HUES48 (cell line): ENCODE data around the gene DOCK2.

Source experiments
- H3K27ac ChIP-seq: one replicate; pipeline ENCODE4 v1.7.0; 2013; ENCODE audit warnings: low read depth, low read length, inconsistent platforms
- H3K27me3 ChIP-seq: 2 replicates; pipeline ENCODE4 v1.6.1; 2013; ENCODE audit warnings: mild to moderate bottlenecking, low read length; ENCODE audit not compliant: control insufficient read depth, insufficient read depth
- H3K36me3 ChIP-seq: 2 replicates; pipeline ENCODE4 v1.6.1; 2013; ENCODE audit warnings: low read length; ENCODE audit not compliant: control insufficient read depth, insufficient read depth
- H3K4me1 ChIP-seq: 2 replicates; pipeline ENCODE4 v1.6.1; 2013; ENCODE audit warnings: mild to moderate bottlenecking, low read length; ENCODE audit not compliant: control insufficient read depth, insufficient read depth
- H3K4me3 ChIP-seq: 2 replicates; pipeline ENCODE4 v1.5.1; 2013; ENCODE audit warnings: mild to moderate bottlenecking, low read depth, low read length
- H3K9ac ChIP-seq: 2 replicates; pipeline ENCODE4 v1.6.1; 2013; ENCODE audit warnings: mild to moderate bottlenecking, low read depth, low read length, moderate library complexity
- H3K9me3 ChIP-seq: 2 replicates; pipeline ENCODE4 v1.6.1; 2013; ENCODE audit warnings: low read length; ENCODE audit not compliant: control insufficient read depth, insufficient read depth

The DOCK2 gene

DNA sequence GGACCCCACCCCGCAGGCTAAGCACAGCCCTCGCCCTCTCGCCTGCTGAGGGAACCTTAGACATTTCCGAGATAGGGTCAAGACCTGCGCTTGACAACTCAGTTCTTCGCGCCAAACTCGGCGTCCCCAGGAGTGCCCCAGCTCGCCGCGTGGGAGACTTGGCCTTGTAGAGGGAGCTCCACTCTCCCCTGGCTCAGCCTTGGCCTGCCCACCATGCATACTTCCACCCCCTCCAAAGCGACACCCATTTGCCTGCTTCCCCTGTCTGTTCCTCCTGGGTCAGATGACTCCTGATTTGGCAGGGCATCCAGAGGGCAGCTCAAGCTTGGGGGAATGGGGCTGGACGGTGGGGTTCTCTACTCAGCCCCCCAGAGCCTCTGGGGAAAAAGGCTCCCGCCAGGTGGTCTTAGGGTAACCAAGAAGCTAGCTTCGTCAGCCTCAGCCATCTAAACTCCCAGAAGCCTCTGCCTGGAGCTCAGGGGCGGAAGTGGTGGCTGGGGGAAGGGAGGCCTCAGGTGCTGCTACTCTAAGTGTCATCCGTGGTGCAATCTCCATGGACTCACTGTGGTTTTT, 560 bp downstream of the DOCK2 start:
- H3K4me3 ChIP-seq: peak overlapping the region; percentile 74
- H3K27me3 ChIP-seq: peaks cover 22% of the 10 kb centered on the region
- H3K9ac ChIP-seq: no peak overlapping the region
- peaks cover 16% of the 10 kb centered on the region for H3K4me1 ChIP-seq
- no peaks in the 10 kb centered on the region for H3K36me3 ChIP-seq
- no peak overlapping the region for H3K27ac ChIP-seq
- H3K9me3 ChIP-seq: no peaks in the 10 kb centered on the region

DNA sequence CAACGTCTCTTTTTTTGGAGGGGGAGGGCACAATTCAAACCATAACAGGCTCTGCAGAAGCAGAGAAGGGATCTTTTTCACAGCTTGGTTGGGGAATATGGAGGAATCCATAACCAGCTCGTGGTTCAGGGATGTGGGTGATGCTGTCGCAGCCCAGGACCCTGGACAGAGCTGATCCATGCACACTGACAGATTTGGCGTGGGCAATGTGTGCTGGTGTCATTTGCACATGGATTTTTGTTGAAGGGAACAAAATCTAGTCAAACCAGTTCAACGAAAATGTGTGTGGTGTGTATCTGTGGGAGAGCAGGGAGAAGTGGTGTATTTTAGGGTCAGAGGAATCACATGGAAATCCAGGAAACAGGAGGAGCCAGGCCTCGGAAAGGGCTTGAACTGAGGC, 4.2 kb downstream of the DOCK2 start:
- H3K4me3 ChIP-seq: no peak overlapping the region
- no peaks in the 10 kb centered on the region for H3K9me3 ChIP-seq
- H3K27me3 ChIP-seq: peaks cover 18% of the 10 kb centered on the region
- H3K4me1 ChIP-seq: peaks cover 16% of the 10 kb centered on the region
- no peak overlapping the region for H3K27ac ChIP-seq
- no peaks in the 10 kb centered on the region for H3K36me3 ChIP-seq
- H3K9ac ChIP-seq: no peak overlapping the region

DNA sequence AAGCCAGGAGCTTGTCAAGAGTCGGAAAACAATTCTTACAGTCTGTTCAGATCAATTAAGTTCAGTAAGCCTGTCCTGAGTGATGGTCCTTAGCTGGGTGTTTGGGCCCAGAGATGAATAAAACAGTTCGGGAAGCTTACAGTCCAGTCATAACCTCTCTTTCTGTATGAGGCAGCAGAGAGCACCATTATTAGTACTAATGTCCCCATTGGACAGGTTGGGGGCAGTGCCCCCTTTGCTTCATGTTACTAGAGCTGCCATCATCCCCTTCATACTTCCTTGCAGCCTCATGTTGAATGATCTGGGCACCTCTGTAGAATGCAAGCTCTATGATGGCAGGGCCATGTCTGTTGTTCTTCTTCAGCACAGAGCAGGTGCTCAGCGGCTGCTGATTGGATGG, 9.8 kb downstream of the DOCK2 start:
- H3K36me3 ChIP-seq: no peaks in the 10 kb centered on the region
- no peaks in the 10 kb centered on the region for H3K27me3 ChIP-seq
- H3K27ac ChIP-seq: no peak overlapping the region
- peaks cover 10% of the 10 kb centered on the region for H3K4me1 ChIP-seq
- no peak overlapping the region for H3K4me3 ChIP-seq
- H3K9ac ChIP-seq: no peak overlapping the region
- H3K9me3 ChIP-seq: no peaks in the 10 kb centered on the region

DNA sequence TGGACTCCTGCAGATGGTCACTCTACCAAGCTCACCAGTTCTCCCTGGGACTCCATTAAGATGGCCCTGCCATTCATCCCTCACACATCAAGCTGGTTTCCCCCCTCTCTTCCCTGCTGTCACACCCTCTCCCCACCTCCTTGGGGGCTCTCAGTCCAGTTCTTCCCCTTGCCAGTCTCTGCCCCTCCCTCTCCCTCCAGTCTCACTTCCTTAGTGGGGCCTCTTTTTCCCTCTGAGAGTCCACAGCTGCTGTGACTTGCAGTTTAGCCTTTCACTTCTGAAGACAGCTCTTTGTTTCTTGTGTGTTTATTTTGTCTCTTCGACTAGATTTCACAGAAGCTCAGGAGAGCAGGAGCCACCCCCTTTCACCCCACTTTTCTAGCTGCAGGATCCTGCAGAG, 10.5 kb downstream of the DOCK2 start:
- no peaks in the 10 kb centered on the region for H3K36me3 ChIP-seq
- H3K9me3 ChIP-seq: no peaks in the 10 kb centered on the region
- peaks cover 9% of the 10 kb centered on the region; the same call in 1 of the 2 replicates for H3K4me1 ChIP-seq
- H3K27me3 ChIP-seq: no peaks in the 10 kb centered on the region
- no peak overlapping the region for H3K9ac ChIP-seq
- no peak overlapping the region for H3K4me3 ChIP-seq
- no peak overlapping the region for H3K27ac ChIP-seq

DNA sequence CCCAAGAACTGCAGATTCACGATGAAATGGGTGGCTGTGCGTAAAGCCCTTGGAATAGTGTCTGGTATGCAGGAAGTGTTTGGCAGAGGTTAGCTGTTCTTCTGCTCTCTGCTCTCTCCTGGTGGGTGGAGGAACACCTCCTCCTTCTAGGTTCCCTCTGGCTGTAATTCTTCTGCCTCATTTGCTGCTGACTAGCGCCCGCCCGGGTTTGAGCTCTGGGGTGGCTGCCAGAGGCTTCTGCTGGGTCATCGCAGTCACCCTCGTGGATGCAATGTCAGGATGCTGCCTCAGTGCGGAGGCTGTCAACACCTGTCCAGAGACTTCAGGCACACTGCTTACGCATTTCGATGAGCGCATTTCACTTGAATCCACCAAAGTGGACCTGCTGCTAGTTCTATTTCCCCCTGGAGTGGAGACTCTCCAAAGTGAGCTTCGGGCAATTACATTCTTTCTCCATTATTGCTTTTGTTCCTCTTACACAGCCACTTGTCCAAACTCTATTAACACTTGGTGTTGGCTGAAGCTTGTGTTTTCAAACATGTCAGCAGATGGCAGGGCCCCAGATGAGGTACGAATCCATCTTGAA, 11.7 kb downstream of the DOCK2 start:
- Histone ChIP-seq H3K27me3 (no peaks in the 10 kb centered on the region), H3K4me3 (no peak overlapping the region), H3K9me3 (no peaks in the 10 kb centered on the region), H3K9ac (no peak overlapping the region), H3K36me3 (no peaks in the 10 kb centered on the region), H3K4me1 (peaks cover 9% of the 10 kb centered on the region; the same call in 1 of the 2 replicates), H3K27ac (no peak overlapping the region)

DNA sequence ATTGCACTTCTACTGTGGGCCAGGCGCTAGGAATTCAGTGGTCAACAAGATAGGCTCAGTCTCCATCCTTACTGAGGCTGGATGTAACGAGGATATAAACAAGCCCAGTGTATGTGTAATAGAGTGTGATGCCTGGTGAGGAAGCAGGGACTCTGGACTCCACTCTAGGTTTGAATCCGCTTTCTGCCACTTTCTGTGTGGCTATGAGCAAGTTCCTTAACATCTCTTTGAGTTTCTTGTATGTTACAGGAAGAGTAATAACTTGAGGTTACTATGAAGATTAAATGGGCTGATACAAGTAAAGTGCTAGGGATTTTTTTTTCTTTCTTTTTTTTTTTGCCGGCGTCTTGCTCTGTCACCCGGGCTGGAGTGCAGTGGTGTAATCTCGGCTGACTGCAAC, 12.4 kb downstream of the DOCK2 start:
- Histone ChIP-seq H3K36me3 (no peaks in the 10 kb centered on the region), H3K4me3 (no peak overlapping the region), H3K4me1 (peaks cover 9% of the 10 kb centered on the region; the same call in 1 of the 2 replicates), H3K9ac (no peak overlapping the region), H3K27me3 (no peaks in the 10 kb centered on the region), H3K9me3 (no peaks in the 10 kb centered on the region), H3K27ac (no peak overlapping the region)

DNA sequence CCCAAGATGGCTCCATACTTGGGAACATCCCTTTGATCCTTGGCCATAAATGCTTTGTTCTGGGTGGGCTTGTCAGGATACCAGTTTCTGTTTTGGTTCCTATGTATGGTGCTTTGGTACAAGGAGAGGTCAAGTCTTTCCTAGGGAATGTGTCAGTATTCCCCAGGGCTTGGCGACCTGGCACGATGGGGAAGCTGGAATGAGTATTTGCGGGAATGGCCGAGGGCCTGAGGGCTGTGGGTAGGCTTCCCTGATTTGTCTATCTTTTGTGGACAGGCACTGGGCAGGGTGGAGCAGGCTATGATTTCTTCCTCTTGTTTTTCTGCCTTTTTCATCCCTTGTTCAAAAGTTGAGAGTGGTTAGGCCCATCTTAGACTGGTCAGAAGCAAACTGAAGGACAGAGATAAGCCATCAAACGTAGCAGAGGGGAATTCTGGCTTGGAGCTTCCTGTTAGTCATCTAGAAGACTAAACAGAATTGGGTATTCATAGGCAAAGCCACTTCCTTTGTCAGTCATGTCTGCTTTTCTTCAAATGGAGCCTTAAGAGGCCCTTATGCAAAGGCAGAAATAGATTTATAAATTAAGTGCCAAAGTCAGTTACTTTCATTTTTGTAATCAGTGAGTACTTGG, 13.7 kb downstream of the DOCK2 start:
- H3K4me1 ChIP-seq: peaks cover 9% of the 10 kb centered on the region; the same call in 1 of the 2 replicates
- no peaks in the 10 kb centered on the region for H3K27me3 ChIP-seq
- H3K4me3 ChIP-seq: no peak overlapping the region
- H3K36me3 ChIP-seq: no peaks in the 10 kb centered on the region
- H3K9me3 ChIP-seq: no peaks in the 10 kb centered on the region
- no peak overlapping the region for H3K9ac ChIP-seq
- no peak overlapping the region for H3K27ac ChIP-seq

DNA sequence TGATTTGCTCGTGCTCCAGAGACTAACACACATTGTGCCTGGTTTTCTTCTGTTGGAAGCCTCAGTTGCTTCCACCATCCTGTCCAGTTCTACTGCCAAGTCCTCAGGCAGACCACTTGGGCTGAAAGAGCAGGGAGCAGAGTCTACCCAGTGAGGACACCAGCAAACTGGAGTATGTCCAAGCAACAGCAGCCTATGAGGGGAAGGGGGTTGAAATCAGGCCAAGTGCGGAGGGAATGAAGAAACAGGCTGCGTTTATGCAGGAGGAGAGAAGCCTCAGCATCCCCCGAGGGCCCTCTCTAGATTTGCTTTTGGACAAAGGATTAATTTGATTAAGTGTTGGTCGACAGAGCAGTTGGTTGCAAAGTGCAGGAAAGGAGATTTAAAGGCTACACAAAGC, 14.5 kb downstream of the DOCK2 start:
- Histone ChIP-seq H3K36me3 (no peaks in the 10 kb centered on the region), H3K27me3 (no peaks in the 10 kb centered on the region), H3K4me1 (peaks cover 9% of the 10 kb centered on the region; the same call in 1 of the 2 replicates), H3K27ac (no peak overlapping the region), H3K4me3 (no peak overlapping the region), H3K9me3 (no peaks in the 10 kb centered on the region), H3K9ac (no peak overlapping the region)

DNA sequence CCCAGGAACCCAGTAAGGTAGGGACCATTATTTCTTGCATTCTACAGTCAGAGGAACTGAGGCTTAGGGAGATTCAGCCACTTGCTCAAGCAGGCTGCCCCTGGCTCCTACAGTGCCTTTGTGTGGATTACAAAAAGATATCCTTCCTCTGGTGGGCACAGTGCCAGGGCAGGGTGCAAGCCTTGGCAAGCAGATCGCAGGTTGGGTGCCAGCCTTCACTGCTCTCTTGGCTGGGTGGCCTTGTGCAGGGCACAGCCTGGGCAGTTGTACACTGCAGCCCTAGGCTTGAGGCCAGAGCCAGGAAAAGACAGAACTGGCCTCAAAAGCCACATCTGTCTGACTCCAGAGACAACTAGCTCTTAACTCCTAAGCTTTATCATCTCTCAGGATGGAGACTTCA, 15.0 kb downstream of the DOCK2 start:
- Histone ChIP-seq H3K4me3 (no peak overlapping the region), H3K9me3 (no peaks in the 10 kb centered on the region), H3K36me3 (no peaks in the 10 kb centered on the region), H3K27ac (no peak overlapping the region), H3K27me3 (no peaks in the 10 kb centered on the region), H3K9ac (no peak overlapping the region), H3K4me1 (peaks cover 9% of the 10 kb centered on the region; the same call in 1 of the 2 replicates)

DNA sequence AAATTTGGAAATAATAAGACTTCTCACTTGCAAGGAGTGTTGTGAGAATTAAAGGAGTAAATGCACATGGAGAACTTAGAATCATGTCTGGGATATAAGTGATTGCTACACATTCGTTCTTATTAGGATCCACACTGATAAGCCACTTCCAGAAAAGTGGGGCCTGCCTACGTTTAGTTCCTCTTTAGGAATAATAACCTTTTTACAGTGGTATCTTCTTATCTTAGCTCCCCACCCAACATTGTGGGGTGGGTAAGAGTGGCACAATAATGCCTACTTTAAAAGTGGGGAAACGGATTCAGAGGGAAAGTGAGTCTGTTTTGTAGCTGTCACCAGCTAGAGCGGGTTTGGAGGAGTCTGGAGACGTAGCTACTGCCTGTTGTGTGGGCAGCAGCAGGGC, 16.0 kb downstream of the DOCK2 start:
- H3K9me3 ChIP-seq: no peaks in the 10 kb centered on the region
- H3K27ac ChIP-seq: no peak overlapping the region
- H3K4me3 ChIP-seq: no peak overlapping the region
- no peaks in the 10 kb centered on the region for H3K36me3 ChIP-seq
- no peaks in the 10 kb centered on the region for H3K27me3 ChIP-seq
- H3K9ac ChIP-seq: no peak overlapping the region
- H3K4me1 ChIP-seq: peaks cover 9% of the 10 kb centered on the region; the same call in 1 of the 2 replicates

DNA sequence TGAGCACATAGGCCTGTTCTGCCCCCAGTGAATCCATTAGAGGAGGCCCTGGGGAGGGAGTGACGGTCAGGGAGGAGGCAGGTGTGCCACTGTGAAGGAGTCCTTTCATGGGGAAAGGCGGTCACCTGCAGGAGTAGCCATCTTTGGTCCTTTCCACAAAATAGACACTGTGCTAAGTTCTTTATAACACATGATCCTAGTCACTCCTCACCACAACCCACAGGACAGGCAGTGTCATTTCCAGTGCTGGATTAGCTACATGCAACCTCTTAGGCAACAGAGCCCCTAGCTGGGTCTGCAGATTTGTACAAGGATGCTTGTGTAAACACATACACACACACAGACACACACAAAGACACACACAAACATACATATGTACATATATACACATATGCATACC, 18.3 kb downstream of the DOCK2 start:
- H3K36me3 ChIP-seq: no peaks in the 10 kb centered on the region
- no peaks in the 10 kb centered on the region for H3K27me3 ChIP-seq
- H3K9ac ChIP-seq: no peak overlapping the region
- H3K9me3 ChIP-seq: no peaks in the 10 kb centered on the region
- no peak overlapping the region for H3K27ac ChIP-seq
- peaks cover 9% of the 10 kb centered on the region; the same call in 1 of the 2 replicates for H3K4me1 ChIP-seq
- H3K4me3 ChIP-seq: no peak overlapping the region
